C4-2B (cell line): ENCODE measurements around the gene TTBK2.

Experiments
- CTCF ChIP-seq: fragments of 450-650 bp; conservative IDR thresholded peaks from 2 replicates; pipeline ENCODE4 v1.5.1; 2017; ENCODE audit warnings: mild to moderate bottlenecking
- ZFX ChIP-seq: fragments of 450-650 bp; IDR thresholded peaks from 2 replicates; pipeline ENCODE4 v1.6.1; 2017

GRCh38 chr15:42954291-42954690, 33.7 kb upstream of the TTBK2 start:
- TF ChIP-seq CTCF, result no peak
- no peak for TF ChIP-seq ZFX
